Head of caudate nucleus (tissue), 42 donors: ENCODE measurements around the gene GPALPP1.
"Not testable (repeated sequence)": the region's sequence is repeated elsewhere in the genome, so short reads cannot be mapped to it uniquely, and the experiment has no call there.

ENCODE experiments used
- DNase-seq, 42 donors: peaks; one replicate each; pipeline versions ENCODE4 v3.0.0 to v3.0.0-alpha.2; 2020 to 2021; ENCODE audit warnings: mixed read lengths in 7 of 42
- intact Hi-C: fragments of 100-400 bp; cut with DNase I; formaldehyde crosslinking; loops from one replicate; pipeline ENCODE4 v1.15.0; 2022

Gene GPALPP1

GRCh38 chr13:44978328-44978727, 11.0 kb upstream of the GPALPP1 start:
- intact Hi-C loops = loop anchor here (10.0 kb wide), 2 partner anchors 64 to 326 kb away; no protein-coding TSS in a partner anchor
- DNase-seq = no peak

- intact Hi-C loops = no loop called here
- peak in 2 of 42 donors; percentile 11 to 21 for DNase-seq
Observed at GRCh38 chr13:44989941-44990340, 603 bp downstream of the GPALPP1 start.

DNA sequence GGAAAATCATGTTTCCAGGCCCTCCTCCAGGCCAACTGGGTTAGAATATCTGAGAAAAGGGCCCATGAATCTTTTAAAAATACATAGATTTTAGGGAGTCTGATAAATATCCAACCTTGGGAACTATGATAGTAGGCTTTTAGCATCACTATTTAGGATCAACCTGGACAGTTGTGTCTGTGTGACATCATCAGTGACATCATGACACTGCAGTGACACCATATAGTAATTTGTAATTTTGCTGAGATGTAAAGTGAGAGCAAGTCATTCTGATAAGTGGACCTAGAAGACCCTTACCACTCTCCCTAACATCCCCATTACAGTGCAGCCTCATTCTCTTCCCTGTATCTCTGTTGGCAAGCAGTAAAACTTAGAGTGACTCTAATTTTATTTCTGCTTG, 14.1 kb downstream of the GPALPP1 start:
- intact Hi-C loops = no loop called here
- DNase-seq = no peak

GRCh38 chr13:45004096-45004495, 14.8 kb downstream of the GPALPP1 start:
- DNase-seq = no peak
- intact Hi-C loops = no loop called here

- intact Hi-C loops = no loop called here
Observed at GRCh38 chr13:45007225-45007624, 17.9 kb downstream of the GPALPP1 start.

DNA sequence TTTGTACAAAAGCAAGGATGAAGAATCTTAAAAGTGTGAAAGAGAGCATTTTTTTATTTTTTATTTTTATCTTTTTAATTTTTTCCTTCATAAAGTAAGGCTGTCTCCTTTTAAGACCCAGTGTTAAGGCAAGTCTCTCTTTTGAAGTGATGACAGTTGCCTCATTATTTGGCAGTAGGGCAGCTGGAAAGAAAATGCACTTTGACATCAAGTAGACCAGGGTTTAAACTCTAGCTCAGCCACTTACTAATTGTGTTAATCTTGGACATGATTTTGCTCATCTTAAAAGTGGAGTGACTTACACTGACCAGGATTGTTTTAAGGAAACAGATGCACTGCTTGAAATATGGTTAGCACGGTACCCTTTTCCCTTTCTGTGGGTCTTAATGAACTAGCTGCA, 18.5 kb downstream of the GPALPP1 start:
- DNase-seq = no peak

More at GRCh38 chr13:45007225-45007624, 17.9 kb downstream of the GPALPP1 start:
- DNase-seq = no peak

DNA sequence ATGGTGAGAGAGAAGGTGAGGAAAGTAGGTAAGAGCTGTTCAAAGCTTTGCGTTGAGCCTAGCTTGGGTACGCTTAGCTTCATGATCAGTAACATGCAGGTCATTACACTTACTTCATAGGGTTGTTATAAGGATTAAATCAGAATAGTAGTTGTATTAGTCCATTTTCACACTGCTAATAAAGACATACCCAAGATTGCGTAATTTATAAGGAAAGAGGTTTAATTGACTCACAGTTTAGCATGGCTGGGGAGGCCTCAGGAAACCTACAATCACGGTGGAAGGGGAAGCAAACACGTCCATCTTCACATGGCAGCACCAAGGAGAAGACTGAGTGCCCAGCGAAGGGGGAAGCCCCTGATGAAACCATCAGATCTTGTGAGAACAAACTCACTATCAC, 21.9 kb downstream of the GPALPP1 start:
- intact Hi-C loops = no loop called here
- DNase-seq = no peak

More for the DNA sequence above, 18.5 kb downstream of the GPALPP1 start:
- intact Hi-C loops = no loop called here

DNA sequence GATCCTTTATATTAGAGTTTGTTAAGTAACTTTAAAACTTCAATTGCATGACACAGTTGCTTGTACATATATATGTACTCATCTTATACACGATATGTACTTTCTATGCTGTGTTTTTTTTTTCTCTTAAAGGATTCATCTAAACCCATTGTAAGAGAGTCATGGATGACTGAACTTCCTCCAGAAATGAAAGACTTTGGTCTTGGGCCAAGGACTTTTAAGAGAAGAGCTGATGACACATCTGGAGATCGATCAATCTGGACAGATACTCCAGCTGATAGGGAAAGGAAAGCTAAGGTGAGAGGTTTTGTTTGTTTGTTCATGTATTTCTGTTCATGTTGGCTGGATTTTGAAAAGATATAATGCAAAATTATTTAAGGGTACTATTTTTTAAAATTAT, 26.0 kb downstream of the GPALPP1 start:
- DNase-seq = no peak
- intact Hi-C loops = no loop called here

DNA sequence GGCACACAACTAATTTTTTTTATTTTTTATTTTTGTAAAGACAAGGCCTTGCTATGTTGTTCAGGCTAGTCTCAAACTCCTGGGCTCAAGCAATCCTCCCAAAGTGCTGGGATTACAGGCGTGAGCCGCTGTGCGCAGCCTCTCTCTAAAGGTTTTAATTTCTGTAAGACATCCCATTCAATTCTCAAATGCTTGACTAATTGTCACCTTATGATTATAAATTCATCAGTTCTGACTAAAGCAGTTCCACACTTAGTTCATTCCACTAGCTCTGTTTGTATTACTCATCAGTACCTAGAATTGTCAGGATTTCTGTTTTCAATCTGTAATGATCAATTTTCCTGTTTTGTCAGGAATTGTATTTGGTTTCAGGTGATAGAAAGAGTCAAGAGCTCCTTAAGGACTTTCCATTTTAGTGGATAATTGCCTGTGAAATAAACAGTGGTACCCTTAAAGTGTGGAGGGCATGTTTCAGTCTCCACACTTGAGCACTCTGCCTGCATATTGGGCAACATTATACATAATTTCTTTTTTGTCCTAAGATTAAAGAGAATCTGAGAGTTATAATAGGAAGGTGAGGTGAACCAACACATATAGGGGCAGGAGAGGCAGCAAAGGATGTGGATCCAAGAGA, 27.6 kb downstream of the GPALPP1 start:
- intact Hi-C loops = no loop called here
- no peak for DNase-seq

DNA sequence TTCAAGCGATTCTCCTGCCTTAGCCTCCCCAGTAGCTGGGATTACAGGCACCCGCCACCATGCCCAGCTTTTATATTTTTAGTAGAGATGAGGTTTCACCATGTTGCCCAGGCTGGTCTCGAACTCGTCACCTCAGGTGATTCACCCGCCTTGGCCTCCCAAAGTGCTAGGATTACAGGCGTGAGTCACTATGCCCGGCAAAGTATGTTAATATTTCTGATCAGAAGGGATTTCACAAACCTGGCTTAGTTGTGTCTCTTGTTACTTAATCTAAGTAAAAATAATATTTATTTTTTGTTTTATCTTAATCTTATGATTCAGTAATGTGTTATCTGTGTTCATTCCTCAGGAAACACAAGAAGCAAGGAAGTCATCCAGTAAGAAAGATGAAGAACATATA, 30.6 kb downstream of the GPALPP1 start:
- DNase-seq = not testable (repeated sequence)

GRCh38 chr13:45021250-45021649, 31.9 kb downstream of the GPALPP1 start:
- no peak for DNase-seq
- intact Hi-C loops = no loop called here

More for the DNA sequence above, 30.6 kb downstream of the GPALPP1 start:
- intact Hi-C loops = not testable (repeated sequence)

GRCh38 chr13:45024847-45025246, 35.5 kb downstream of the GPALPP1 start:
- intact Hi-C loops = no loop called here
- DNase-seq = no peak

GRCh38 chr13:45034342-45034741, 45.0 kb downstream of the GPALPP1 start:
- intact Hi-C loops = no loop called here
- no peak for DNase-seq

DNA sequence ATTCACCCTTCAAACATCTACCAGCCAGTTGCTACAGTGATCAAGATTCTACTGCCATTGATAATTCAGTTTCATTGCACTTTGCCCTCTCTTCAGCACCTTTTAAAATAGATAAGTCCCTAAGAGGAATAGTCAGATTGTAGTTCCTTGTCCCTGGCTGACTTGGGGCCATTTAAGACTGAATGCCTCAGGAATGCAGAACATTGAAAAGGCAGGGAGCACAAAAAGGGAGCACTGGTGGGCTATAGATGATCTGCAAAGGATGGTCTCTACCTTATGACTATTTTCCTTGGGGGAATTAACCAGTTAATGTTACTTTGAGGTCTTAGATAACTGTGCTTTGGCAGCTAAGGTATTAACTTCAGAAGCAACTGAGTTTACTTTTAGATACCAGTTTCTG, 46.9 kb downstream of the GPALPP1 start:
- intact Hi-C loops = no loop called here
- DNase-seq = no peak

DNA sequence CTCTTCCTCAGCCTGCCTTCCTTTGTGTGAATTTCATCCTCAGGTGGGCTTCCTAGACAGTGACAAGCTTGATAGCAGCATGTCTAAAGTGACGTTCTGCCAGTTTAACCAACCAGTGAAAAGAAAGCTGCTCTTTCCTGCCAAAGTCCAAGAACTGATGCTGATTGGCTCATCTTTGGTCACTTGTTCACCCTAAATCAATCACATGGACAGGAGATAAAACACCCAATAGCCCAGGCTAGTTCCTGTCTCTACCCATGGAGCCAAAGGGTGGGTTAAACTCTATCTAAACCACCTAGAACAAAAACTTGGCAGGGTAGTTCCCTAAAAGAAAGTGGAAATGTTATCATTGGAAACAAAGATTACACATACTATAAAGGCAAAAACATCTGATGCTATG, 50.8 kb downstream of the GPALPP1 start:
- DNase-seq = no peak
- intact Hi-C loops = no loop called here

- peak in 2 of 42 donors; percentile 13 to 26 for DNase-seq
- intact Hi-C loops = no loop called here
Observed at GRCh38 chr13:45040622-45041021, 51.3 kb downstream of the GPALPP1 start.

DNA sequence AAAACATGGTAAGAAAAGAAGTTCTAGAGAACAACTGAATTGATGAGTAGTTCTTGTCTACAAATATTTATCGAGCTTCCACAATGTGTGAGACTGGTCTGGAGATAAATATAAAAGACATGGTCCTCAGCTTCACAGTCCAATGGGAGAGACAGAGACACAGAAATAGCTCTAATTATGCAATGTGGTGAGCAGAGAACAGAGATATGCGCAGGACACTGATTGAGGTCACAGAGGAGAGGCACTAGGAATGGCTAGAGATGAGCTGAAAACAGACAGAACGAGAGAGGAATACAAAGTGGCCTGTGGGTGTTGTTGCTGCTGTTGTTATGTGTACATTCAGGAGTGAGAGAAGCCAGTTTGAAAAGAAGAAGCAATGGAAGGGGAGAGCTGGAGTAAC, 53.2 kb downstream of the GPALPP1 start:
- intact Hi-C loops = no loop called here
- no peak for DNase-seq

DNA sequence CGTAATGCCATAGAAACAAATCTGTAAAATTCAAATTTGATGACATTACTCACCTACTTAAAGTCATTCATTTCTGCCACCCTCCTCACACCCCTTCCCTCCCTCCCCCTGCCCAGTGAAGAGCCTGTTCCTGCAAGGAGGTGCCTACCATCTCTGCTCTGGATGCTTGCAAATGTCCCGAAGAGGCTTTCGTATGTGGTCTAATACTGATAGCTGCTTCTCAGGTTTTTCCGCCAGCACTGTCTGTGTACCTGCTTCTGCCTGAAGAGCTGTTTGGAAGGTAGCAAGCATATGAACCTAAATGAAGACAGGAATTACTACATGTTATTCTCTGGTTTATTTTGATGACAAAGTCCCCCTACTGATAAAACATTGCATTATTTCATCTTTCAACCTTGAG, 57.1 kb downstream of the GPALPP1 start:
- intact Hi-C loops = loop anchor here (2.0 to 5.0 kb wide), 3 partner anchors 146 to 264 kb away; no protein-coding TSS in a partner anchor
- DNase-seq = peak in 9 of 42 donors; percentile 6 to 46 (median 15)

DNA sequence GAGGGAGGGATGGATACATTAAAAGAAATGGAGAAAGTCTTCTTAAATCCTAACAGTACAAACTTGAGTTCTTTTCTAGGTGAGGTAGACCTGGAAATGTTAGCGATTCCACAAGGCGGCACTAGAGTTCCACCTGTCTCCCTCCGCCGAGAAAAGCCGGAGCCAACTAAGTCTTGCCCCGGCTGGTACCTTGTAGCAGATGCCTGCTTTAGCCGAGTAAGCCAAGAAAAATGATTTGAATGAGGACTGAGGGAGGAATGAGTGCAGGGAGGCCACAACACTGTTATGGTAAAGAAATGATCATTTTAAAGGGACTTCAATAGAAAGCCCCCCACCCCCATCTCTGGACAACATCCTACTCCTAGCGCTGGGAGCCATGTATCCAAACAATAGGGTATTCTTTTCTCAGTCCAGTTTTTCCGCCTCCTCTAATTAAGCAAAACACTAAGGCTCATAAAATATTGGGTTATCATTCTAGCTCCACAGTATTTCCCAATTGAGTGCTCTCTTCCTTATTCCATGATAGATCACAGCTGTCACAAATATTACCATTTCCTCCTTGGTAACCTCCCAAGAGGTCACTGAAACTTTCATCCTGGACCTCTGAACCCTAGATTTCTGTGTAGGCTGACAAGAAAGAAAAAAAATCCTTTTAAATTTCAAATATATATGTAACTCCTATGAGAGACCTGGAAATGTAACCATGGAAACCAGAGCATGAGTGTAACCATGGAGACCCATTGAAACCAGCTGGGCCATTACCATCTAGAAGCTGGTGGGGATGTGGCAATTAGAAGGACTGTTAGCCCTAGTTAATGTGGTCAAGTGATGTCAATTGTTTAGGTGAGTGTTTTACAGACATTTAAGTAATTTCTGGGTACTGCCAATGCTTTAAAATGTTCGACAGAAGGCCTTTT, 58.3 kb downstream of the GPALPP1 start:
- intact Hi-C loops = loop anchor here (2.0 to 5.0 kb wide), 3 partner anchors 145 to 263 kb away; no protein-coding TSS in a partner anchor
- peak; percentile 75 to 95 (median 88) for DNase-seq

DNA sequence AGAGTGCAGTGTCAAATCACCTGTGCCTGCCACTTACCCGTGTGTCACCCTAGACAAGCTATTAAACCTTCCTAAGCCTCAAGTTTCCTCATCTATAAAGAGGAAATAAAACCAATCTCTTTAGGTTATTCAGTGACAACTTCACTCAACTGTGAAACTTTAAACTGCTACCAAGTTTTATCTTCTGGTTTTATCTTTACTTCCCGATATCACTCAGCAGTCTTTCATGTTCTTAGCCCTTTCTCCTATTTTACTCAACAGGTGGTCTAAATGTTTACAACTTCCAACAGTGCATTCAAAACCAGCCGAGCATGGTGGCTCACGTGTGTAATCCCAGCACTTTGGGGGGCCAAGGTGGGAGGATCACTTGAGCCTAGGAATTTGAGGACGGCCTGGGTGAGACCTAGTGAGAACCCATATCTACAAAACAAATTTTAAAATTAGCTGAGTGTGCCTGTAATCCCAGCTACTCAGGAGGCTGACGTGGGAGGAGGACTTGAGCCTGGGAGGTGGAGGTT, 59.6 kb downstream of the GPALPP1 start:
- peak in 1 of 42 donors; percentile 8 for DNase-seq
- intact Hi-C loops = loop anchor here (5.0 kb wide), 2 partner anchors 143 to 228 kb away; no protein-coding TSS in a partner anchor
